Neuron (in vitro differentiated cells): ENCODE measurements around the gene NRP1.
"Not testable (repeated sequence)": the region's sequence is repeated elsewhere in the genome, so short reads cannot be mapped to it uniquely, and the experiment has no call there.

Experiments
- H2AFZ ChIP-seq: one replicate; pipeline ENCODE4 v1.6.1; 2013; ENCODE audit warnings: low read depth, mild to moderate bottlenecking, inconsistent platforms, low read length, moderate library complexity
- H3K27me3 ChIP-seq: one replicate; pipeline ENCODE4 v1.6.1; 2013; ENCODE audit warnings: low read length; ENCODE audit not compliant: insufficient read depth
- H3K36me3 ChIP-seq: one replicate; pipeline ENCODE4 v1.6.1; 2013; ENCODE audit warnings: low read length; ENCODE audit not compliant: insufficient read depth
- H3K4me1 ChIP-seq: one replicate; pipeline ENCODE4 v1.6.1; 2013; ENCODE audit warnings: low read length; ENCODE audit not compliant: insufficient read depth
- H3K4me3 ChIP-seq: 2 replicates; pipeline ENCODE4 v1.5.1; 2013; ENCODE audit warnings: mild to moderate bottlenecking, low read length, moderate library complexity
- H3K9me3 ChIP-seq: one replicate; pipeline ENCODE4 v1.6.1; 2013; ENCODE audit warnings: low read length

NRP1 gene

DNA sequence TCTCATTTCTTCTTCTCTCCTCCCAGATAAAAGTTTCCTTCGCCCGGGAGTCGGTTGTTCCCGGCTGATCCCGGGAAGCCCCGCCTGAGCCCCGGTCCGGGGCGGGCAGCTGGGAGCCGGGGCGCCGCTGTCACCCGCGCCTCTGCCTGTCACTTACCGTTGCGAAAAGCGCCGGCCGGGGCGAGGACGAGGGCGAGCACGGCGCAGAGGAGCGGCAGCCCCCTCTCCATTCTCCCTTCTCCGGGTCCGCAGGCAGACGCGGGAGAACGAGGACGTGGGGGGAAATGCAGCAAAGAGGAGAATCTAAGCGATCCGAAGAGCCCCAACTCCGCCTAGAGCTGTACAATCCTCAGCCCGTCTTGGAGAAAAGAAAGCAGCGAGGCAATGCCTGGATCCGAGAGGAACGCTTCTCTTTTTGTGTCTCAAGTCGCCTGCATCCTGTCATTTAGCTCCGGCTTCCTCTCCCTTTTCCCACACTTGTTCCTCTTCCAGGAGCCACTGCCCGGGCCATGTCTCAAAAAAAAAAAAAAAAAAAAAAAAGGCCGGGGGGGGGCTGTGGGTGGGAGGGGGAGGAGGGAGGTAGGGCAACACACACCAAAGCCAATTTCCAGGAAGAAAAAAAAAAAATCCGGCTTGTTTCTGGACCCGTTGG lies at the start of gene NRP1:
Gene NRP1, minus strand, starts transcription at position 515 of the 652 bp plus-strand sequence. Its CDS starts 285 bp downstream, at position 230.
- H3K36me3 ChIP-seq, result peaks cover 9% of the 10 kb centered on the region
- peaks cover 44% of the 10 kb centered on the region for H3K4me1 ChIP-seq
- H2AFZ ChIP-seq, result peak within 1 kb of the TSS; percentile 86
- H3K27me3 ChIP-seq, result no peaks in the 10 kb centered on the region
- H3K9me3 ChIP-seq, result no peaks in the 10 kb centered on the region
- peak within 1 kb of the TSS; percentile 63 for H3K4me3 ChIP-seq

- peaks cover 48% of the 10 kb centered on the region for H3K4me1 ChIP-seq
- H3K36me3 ChIP-seq, H2AFZ ChIP-seq, H3K4me3 ChIP-seq, H3K27me3 ChIP-seq, H3K9me3 ChIP-seq: not testable (repeated sequence)
Observed at GRCh38 chr10:33384201-33384600, 49.7 kb upstream of the NRP1 start.

- H3K27me3 ChIP-seq, result no peaks in the 10 kb centered on the region
- no peaks in the 10 kb centered on the region for H3K9me3 ChIP-seq
- H3K4me3 ChIP-seq, result no peak overlapping the region
- H2AFZ ChIP-seq, result no peak overlapping the region
- H3K36me3 ChIP-seq, result no peaks in the 10 kb centered on the region
- H3K4me1 ChIP-seq, result peaks cover 52% of the 10 kb centered on the region
Observed at GRCh38 chr10:33382921-33383713, 48.6 kb upstream of the NRP1 start.

GRCh38 chr10:33382216-33382600 lies 47.7 kb upstream of the NRP1 start:
- Histone ChIP-seq H3K4me3 (peak overlapping the region; percentile 15), H3K36me3 (no peaks in the 10 kb centered on the region), H3K9me3 (no peaks in the 10 kb centered on the region), H2AFZ (no peak overlapping the region), H3K4me1 (peaks cover 52% of the 10 kb centered on the region), H3K27me3 (no peaks in the 10 kb centered on the region)

GRCh38 chr10:33381451-33382215 lies 47.2 kb upstream of the NRP1 start:
- Histone ChIP-seq H3K27me3 (no peaks in the 10 kb centered on the region), H3K4me1 (peaks cover 52% of the 10 kb centered on the region), H3K36me3 (no peaks in the 10 kb centered on the region), H2AFZ (no peak overlapping the region), H3K9me3 (no peaks in the 10 kb centered on the region), H3K4me3 (peak overlapping the region; percentile 15)

- Histone ChIP-seq H3K4me3 (no peak overlapping the region), H3K9me3 (no peaks in the 10 kb centered on the region), H2AFZ (no peak overlapping the region), H3K4me1 (peaks cover 39% of the 10 kb centered on the region), H3K36me3 (no peaks in the 10 kb centered on the region), H3K27me3 (no peaks in the 10 kb centered on the region)
Observed at GRCh38 chr10:33377658-33378025, 43.2 kb upstream of the NRP1 start.

GRCh38 chr10:33376976-33377657 lies 42.6 kb upstream of the NRP1 start:
- Histone ChIP-seq H3K36me3 (no peaks in the 10 kb centered on the region), H2AFZ (no peak overlapping the region), H3K9me3 (no peaks in the 10 kb centered on the region), H3K27me3 (no peaks in the 10 kb centered on the region), H3K4me1 (peaks cover 34% of the 10 kb centered on the region), H3K4me3 (no peak overlapping the region)

DNA sequence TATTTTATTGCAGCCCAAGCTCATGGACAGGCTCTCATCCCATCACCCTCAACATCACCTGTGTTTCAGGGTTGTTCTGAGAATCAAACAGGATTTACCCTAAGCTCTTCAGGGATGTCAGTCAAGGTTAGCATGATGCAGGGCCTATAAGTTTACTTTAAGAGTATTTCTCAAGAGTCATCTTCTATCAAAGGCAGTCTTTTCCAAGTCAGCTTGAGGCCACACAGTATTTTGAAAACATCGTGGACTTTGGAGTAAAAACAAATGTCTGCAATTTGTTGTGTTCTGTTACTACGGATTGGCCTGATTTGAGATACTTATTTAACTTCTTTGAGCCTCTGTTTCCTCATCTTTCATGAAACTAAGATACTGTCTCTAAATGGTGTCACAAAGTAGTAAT lies 42.0 kb upstream of the NRP1 start:
- peaks cover 28% of the 10 kb centered on the region for H3K4me1 ChIP-seq
- no peak overlapping the region for H2AFZ ChIP-seq
- H3K4me3 ChIP-seq, result no peak overlapping the region
- H3K27me3 ChIP-seq, result no peaks in the 10 kb centered on the region
- H3K36me3 ChIP-seq, result no peaks in the 10 kb centered on the region
- H3K9me3 ChIP-seq, result no peaks in the 10 kb centered on the region

GRCh38 chr10:33373263-33373662 lies 38.8 kb upstream of the NRP1 start:
- H3K4me3 ChIP-seq, result no peak overlapping the region
- no peaks in the 10 kb centered on the region for H3K4me1 ChIP-seq
- H3K36me3 ChIP-seq, result no peaks in the 10 kb centered on the region
- no peaks in the 10 kb centered on the region for H3K27me3 ChIP-seq
- H2AFZ ChIP-seq, result no peak overlapping the region
- no peaks in the 10 kb centered on the region for H3K9me3 ChIP-seq

DNA sequence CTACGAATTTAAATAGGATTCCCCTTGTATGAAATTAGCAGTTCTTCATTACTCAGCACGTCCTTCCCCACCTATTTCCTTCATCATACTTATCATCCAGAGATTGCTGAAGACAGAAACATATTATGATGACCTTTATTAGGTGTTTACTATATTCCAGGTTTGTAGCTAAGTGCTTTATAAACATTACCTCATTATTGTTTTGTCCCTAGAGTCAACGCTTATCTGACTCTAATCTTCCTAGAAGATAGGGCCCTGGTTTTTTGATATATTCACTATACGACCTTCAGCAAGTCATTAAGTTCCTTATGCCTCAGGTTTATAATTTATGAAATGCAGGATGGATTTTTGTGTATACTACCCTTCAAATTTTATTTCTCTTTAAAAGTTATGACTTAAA lies 36.8 kb upstream of the NRP1 start:
- H3K27me3 ChIP-seq, result no peaks in the 10 kb centered on the region
- no peaks in the 10 kb centered on the region for H3K36me3 ChIP-seq
- no peaks in the 10 kb centered on the region for H3K4me1 ChIP-seq
- H3K9me3 ChIP-seq, result peaks cover 4% of the 10 kb centered on the region
- H3K4me3 ChIP-seq, result no peak overlapping the region
- no peak overlapping the region for H2AFZ ChIP-seq

- H2AFZ ChIP-seq, result no peak overlapping the region
- no peaks in the 10 kb centered on the region for H3K4me1 ChIP-seq
- no peaks in the 10 kb centered on the region for H3K27me3 ChIP-seq
Observed at GRCh38 chr10:33370434-33370930, 36.0 kb upstream of the NRP1 start.

GRCh38 chr10:33368086-33368485 lies 33.6 kb upstream of the NRP1 start:
- H3K9me3 ChIP-seq, result peaks cover 7% of the 10 kb centered on the region
- no peak overlapping the region for H2AFZ ChIP-seq
- H3K27me3 ChIP-seq, result no peaks in the 10 kb centered on the region
- no peaks in the 10 kb centered on the region for H3K36me3 ChIP-seq
- H3K4me1 ChIP-seq, result no peaks in the 10 kb centered on the region
- H3K4me3 ChIP-seq, result no peak overlapping the region

More at GRCh38 chr10:33370434-33370930, 36.0 kb upstream of the NRP1 start:
- Histone ChIP-seq H3K9me3 (peaks cover 6% of the 10 kb centered on the region), H3K36me3 (no peaks in the 10 kb centered on the region), H3K4me3 (no peak overlapping the region)
